GM10266 (cell line): ENCODE measurements around the gene NCDN.

Experiments used
- DNase-seq: peaks from one replicate; pipeline ENCODE4 v3.0.0; 2012; ENCODE audit errors: extremely low spot score
- TF ChIP-seq, protein P1 (sequence below): IDR thresholded peaks from 2 replicates; pipeline ENCODE4 v1.5.1; 2012; ENCODE audit warnings: mild to moderate bottlenecking, low read depth; ENCODE audit not compliant: control insufficient read depth, insufficient read depth; ENCODE audit errors: missing control alignments

NCDN gene

DNA sequence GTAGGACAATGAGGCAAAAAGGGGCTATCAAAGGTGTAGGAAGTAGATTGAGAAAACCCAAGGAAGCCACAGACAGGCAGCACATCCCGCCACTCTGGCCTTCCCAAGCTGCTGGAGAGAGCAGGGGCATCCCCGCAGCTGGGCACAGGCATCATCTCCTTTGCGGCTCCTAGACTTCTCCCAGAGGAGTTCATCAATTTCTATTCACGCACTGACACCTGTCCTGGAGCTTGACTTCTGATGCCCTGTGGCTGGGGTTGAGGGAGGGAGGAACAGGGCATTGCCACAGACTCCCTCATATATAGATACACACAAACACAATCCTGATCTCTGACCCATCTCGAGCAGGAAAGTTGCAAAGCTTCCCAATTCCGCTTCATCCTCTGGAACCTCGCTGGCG, 13.7 kb downstream of the NCDN start:
- TF ChIP-seq, protein P1, sequence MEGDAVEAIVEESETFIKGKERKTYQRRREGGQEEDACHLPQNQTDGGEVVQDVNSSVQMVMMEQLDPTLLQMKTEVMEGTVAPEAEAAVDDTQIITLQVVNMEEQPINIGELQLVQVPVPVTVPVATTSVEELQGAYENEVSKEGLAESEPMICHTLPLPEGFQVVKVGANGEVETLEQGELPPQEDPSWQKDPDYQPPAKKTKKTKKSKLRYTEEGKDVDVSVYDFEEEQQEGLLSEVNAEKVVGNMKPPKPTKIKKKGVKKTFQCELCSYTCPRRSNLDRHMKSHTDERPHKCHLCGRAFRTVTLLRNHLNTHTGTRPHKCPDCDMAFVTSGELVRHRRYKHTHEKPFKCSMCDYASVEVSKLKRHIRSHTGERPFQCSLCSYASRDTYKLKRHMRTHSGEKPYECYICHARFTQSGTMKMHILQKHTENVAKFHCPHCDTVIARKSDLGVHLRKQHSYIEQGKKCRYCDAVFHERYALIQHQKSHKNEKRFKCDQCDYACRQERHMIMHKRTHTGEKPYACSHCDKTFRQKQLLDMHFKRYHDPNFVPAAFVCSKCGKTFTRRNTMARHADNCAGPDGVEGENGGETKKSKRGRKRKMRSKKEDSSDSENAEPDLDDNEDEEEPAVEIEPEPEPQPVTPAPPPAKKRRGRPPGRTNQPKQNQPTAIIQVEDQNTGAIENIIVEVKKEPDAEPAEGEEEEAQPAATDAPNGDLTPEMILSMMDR = no peak
- DNase-seq = no peak

GRCh38 chr1:35572296-35572695, 14.7 kb downstream of the NCDN start:
- DNase-seq = no peak
- TF ChIP-seq, protein P1 = no peak

DNA sequence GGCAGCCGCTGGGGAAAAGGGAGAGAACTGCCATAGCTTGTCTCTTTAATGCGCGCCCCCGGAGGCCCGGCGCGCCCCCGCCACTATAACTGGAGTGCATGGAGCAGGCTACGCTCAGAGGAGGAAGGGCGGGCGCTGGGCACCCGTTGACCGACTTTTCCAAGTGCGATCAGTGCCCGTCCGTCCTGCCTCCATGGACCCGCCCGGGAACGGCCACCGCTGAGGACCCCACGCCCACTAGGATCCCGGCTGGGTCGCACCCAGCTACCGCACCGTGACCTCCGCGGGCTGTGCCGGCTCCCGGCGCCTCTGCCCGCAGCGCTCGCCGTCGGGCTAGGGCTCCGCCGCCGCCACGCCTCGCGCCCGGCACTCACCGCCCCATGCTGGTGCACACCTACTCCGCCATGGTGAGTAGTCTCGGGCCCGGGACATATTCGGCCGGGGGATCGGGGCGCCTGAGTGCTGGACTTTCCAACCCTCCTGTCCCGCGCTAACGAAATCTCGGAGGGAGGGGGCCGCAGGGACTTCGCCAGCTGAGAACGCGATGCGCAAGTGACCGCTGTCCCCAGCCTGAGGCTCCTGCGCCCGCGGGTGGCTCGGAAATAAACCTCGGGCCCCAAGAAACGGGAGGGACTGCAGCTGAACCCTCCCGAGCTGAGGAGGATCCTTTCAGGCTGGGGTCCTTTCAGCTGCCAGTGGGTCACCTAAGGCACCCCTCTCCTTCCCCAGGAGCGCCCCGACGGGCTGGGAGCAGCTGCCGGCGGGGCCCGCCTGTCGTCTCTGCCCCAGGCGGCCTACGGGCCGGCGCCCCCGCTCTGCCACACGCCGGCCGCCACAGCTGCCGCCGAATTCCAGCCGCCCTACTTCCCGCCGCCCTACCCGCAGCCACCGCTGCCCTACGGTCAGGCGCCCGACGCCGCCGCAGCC, 15.9 kb downstream of the NCDN start, which contains the start of gene TFAP2E:
TFAP2E (plus strand) TSS at position 117 of the 927 bp plus-strand sequence; CDS start at position 381, 264 bp downstream.
- DNase-seq = no peak
- TF ChIP-seq, protein P1 = no peak

GRCh38 chr1:35574125-35574654, 16.6 kb downstream of the NCDN start:
- TF ChIP-seq, protein P1 = no peak
- DNase-seq = no peak

DNA sequence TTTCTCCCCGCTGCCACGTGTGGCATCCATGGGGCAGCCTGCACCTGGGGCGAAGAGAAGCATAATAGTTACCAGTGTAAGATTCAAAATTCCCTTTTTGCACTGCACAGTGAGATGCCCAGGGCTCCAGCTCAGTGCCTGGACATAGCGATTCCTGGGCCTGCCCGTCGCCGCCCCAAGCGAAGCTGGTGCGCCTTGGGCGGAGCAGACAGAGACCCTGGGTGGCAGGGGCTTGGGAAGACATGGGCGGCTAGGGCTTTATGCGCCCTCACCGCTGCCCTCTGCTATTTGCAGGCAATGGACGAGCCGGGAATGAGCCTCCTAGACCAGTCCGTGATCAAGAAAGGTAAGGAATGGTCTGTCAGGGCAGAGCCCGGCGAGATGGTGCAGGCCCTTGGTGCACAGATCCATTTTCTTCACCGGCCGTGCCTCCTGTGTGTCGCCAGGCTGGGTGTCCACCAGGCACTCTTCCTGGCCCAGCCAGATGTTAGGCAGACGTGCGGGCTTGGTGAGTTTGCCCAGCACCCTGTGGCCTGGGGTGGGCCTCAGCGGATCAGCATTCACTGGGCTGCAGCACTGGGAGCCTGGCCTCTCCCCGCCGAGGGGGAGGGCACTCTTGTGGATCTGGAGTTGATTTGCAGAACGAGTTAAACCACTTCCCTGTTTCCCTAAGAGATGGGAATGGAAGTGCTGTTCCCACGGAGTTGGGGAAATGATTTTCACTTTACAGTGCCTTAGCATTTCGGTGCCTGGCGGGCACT, 17.2 kb downstream of the NCDN start:
- no peak for DNase-seq
- TF ChIP-seq, protein P1 = no peak

DNA sequence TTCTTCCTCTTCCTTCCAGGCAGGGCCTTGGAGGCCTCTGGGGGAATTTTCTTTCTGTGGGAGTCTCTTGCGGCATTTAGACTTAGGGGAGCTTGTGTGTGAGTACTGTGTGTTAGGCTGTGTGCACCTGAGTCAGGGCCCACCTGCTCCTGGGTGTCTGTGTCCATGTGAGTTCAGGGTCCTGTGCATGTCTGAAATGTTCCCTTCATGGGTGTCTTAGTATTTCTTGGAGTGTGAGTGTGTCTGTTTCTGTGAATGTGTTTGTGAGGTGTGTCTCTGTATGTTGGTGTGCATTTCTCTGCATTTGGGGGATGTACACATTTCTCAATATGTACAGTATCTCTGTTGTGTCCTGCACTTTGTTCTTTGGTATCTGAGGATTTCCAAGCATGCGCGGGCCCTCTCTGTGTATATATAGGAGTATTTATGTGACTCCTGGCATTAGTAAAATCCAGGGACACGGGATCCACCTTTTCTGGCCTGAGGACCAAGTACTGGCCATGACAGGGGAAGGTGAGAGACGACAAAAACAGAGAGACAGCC, 17.9 kb downstream of the NCDN start:
- TF ChIP-seq, protein P1 = no peak
- DNase-seq = no peak
